HAP-1 (cell line): ENCODE results near the gene NXPH1.

Experiments used
- DNase-seq, 2 experiments: peaks; one replicate each; pipeline ENCODE4 v3.0.0-alpha.2; 2016 to 2020; ENCODE audit warnings: low spot score in 2 of 2
- H3K27me3 ChIP-seq: fragments of 250-450 bp; sonication (Bioruptor Pico); 2 replicates; pipeline ENCODE4 v1.5.1; 2020; ENCODE audit warnings: low read depth, mild to moderate bottlenecking, moderate library complexity
- H3K36me3 ChIP-seq: fragments of 250-450 bp; sonication (Bioruptor Pico); replicated peaks from 2 replicates; pipeline ENCODE4 v1.5.1; 2020; ENCODE audit warnings: mild to moderate bottlenecking
- H3K4me1 ChIP-seq: fragments of 250-450 bp; sonication (Bioruptor Pico); 2 replicates; pipeline ENCODE4 v1.5.1; 2020; ENCODE audit warnings: mild to moderate bottlenecking
- H3K4me3 ChIP-seq: fragments of 250-450 bp; sonication (Bioruptor Pico); 2 replicates; pipeline ENCODE4 v1.5.1; 2020; ENCODE audit warnings: mild to moderate bottlenecking, moderate library complexity
- H3K9me3 ChIP-seq: fragments of 250-450 bp; sonication (Bioruptor Pico); 2 replicates; pipeline ENCODE4 v1.5.1; 2020; ENCODE audit warnings: mild to moderate bottlenecking, moderate library complexity
- in situ Hi-C: fragments of 300-500 bp; cut with MboI; formaldehyde crosslinking; loops from 3 replicates; pipeline ENCODE4 v1.14.3; 2020; ENCODE audit warnings: low sequenced_read_pairs, inconsistent platforms, mixed read lengths

Gene NXPH1

GRCh38 chr7:8499128-8499527 is 65.7 kb downstream of the NXPH1 start:
- Histone ChIP-seq H3K36me3 (no peaks in the 10 kb centered on the region), H3K9me3 (no peaks in the 10 kb centered on the region), H3K4me3 (no peak overlapping the region), H3K27me3 (no peaks in the 10 kb centered on the region), H3K4me1 (no peaks in the 10 kb centered on the region)
- DNase-seq: no peak
- in situ Hi-C loops: no loop called here

GRCh38 chr7:8500286-8500685 is 66.9 kb downstream of the NXPH1 start:
- Histone ChIP-seq H3K4me3 (no peak overlapping the region), H3K27me3 (no peaks in the 10 kb centered on the region), H3K36me3 (no peaks in the 10 kb centered on the region), H3K9me3 (no peaks in the 10 kb centered on the region), H3K4me1 (no peaks in the 10 kb centered on the region)
- peak in 1 of 2 experiments; percentile 20 for DNase-seq
- in situ Hi-C loops: no loop called here

GRCh38 chr7:8507566-8507965 is 74.2 kb downstream of the NXPH1 start:
- Histone ChIP-seq H3K27me3 (no peaks in the 10 kb centered on the region), H3K4me1 (no peaks in the 10 kb centered on the region; the same call in 1 of the 2 replicates), H3K9me3 (no peaks in the 10 kb centered on the region), H3K36me3 (no peaks in the 10 kb centered on the region), H3K4me3 (no peak overlapping the region)
- peak in 1 of 2 experiments; percentile 18 for DNase-seq
- in situ Hi-C loops: no loop called here

- H3K27me3 ChIP-seq: no peaks in the 10 kb centered on the region
- DNase-seq: no peak
- no peaks in the 10 kb centered on the region for H3K9me3 ChIP-seq
- no peaks in the 10 kb centered on the region for H3K36me3 ChIP-seq
- no peaks in the 10 kb centered on the region; the same call in 1 of the 2 replicates for H3K4me1 ChIP-seq
- in situ Hi-C loops: no loop called here
- no peak overlapping the region for H3K4me3 ChIP-seq
Observed at GRCh38 chr7:8509621-8510020, 76.2 kb downstream of the NXPH1 start.

GRCh38 chr7:8511855-8512254 is 78.4 kb downstream of the NXPH1 start:
- Histone ChIP-seq H3K4me1 (no peaks in the 10 kb centered on the region; the same call in 1 of the 2 replicates), H3K27me3 (no peaks in the 10 kb centered on the region), H3K9me3 (no peaks in the 10 kb centered on the region), H3K4me3 (no peak overlapping the region), H3K36me3 (no peaks in the 10 kb centered on the region)
- in situ Hi-C loops: no loop called here
- DNase-seq: no peak

GRCh38 chr7:8514781-8515519 is 81.5 kb downstream of the NXPH1 start:
- no peaks in the 10 kb centered on the region for H3K27me3 ChIP-seq
- in situ Hi-C loops: no loop called here
- no peak for DNase-seq
- no peaks in the 10 kb centered on the region for H3K36me3 ChIP-seq
- H3K4me3 ChIP-seq: no peak overlapping the region
- H3K9me3 ChIP-seq: no peaks in the 10 kb centered on the region
- H3K4me1 ChIP-seq: no peaks in the 10 kb centered on the region

- in situ Hi-C loops: no loop called here
- no peaks in the 10 kb centered on the region for H3K4me1 ChIP-seq
- H3K36me3 ChIP-seq: no peaks in the 10 kb centered on the region
- no peaks in the 10 kb centered on the region for H3K27me3 ChIP-seq
- DNase-seq: no peak
- no peak overlapping the region for H3K4me3 ChIP-seq
- no peaks in the 10 kb centered on the region for H3K9me3 ChIP-seq
Observed at GRCh38 chr7:8515640-8516185, 82.3 kb downstream of the NXPH1 start.

GRCh38 chr7:8516976-8517375 is 83.6 kb downstream of the NXPH1 start:
- Histone ChIP-seq H3K4me3 (no peak overlapping the region), H3K4me1 (no peaks in the 10 kb centered on the region), H3K27me3 (no peaks in the 10 kb centered on the region), H3K9me3 (no peaks in the 10 kb centered on the region), H3K36me3 (no peaks in the 10 kb centered on the region)
- in situ Hi-C loops: no loop called here
- DNase-seq: no peak

GRCh38 chr7:8528311-8528710 is 94.9 kb downstream of the NXPH1 start:
- no peak overlapping the region for H3K4me3 ChIP-seq
- no peaks in the 10 kb centered on the region for H3K9me3 ChIP-seq
- no peaks in the 10 kb centered on the region for H3K36me3 ChIP-seq
- in situ Hi-C loops: no loop called here
- H3K27me3 ChIP-seq: no peaks in the 10 kb centered on the region
- DNase-seq: no peak
- no peaks in the 10 kb centered on the region for H3K4me1 ChIP-seq

GRCh38 chr7:8531991-8532515 is 98.6 kb downstream of the NXPH1 start:
- Histone ChIP-seq H3K4me3 (no peak overlapping the region), H3K4me1 (no peaks in the 10 kb centered on the region), H3K27me3 (no peaks in the 10 kb centered on the region), H3K9me3 (no peaks in the 10 kb centered on the region), H3K36me3 (no peaks in the 10 kb centered on the region)
- no peak for DNase-seq
- in situ Hi-C loops: no loop called here

- H3K27me3 ChIP-seq: no peaks in the 10 kb centered on the region
- no peaks in the 10 kb centered on the region for H3K36me3 ChIP-seq
- no peaks in the 10 kb centered on the region for H3K4me1 ChIP-seq
- H3K9me3 ChIP-seq: no peaks in the 10 kb centered on the region
- no peak for DNase-seq
- no peak overlapping the region for H3K4me3 ChIP-seq
- in situ Hi-C loops: no loop called here
Observed at GRCh38 chr7:8536431-8536830, 103.0 kb downstream of the NXPH1 start.

GRCh38 chr7:8549046-8549445 is 115.6 kb downstream of the NXPH1 start:
- Histone ChIP-seq H3K9me3 (no peaks in the 10 kb centered on the region), H3K4me1 (no peaks in the 10 kb centered on the region), H3K36me3 (no peaks in the 10 kb centered on the region), H3K4me3 (no peak overlapping the region), H3K27me3 (no peaks in the 10 kb centered on the region)
- DNase-seq: no peak
- in situ Hi-C loops: no loop called here

- Histone ChIP-seq H3K36me3 (no peaks in the 10 kb centered on the region), H3K4me1 (peaks cover 13% of the 10 kb centered on the region), H3K9me3 (no peaks in the 10 kb centered on the region), H3K27me3 (no peaks in the 10 kb centered on the region), H3K4me3 (no peak overlapping the region)
- no peak for DNase-seq
- in situ Hi-C loops: no loop called here
Observed at GRCh38 chr7:8560501-8560900, 127.1 kb downstream of the NXPH1 start.

- DNase-seq: peak in 1 of 2 experiments; percentile 52
Observed at GRCh38 chr7:8561449-8561848, 128.0 kb downstream of the NXPH1 start.

More at GRCh38 chr7:8561449-8561848, 128.0 kb downstream of the NXPH1 start:
- in situ Hi-C loops: no loop called here
- H3K4me1 ChIP-seq: peaks cover 13% of the 10 kb centered on the region
- H3K27me3 ChIP-seq: no peaks in the 10 kb centered on the region
- no peaks in the 10 kb centered on the region for H3K36me3 ChIP-seq
- no peak overlapping the region for H3K4me3 ChIP-seq
- no peaks in the 10 kb centered on the region for H3K9me3 ChIP-seq
